H7 (cell line): Measurements from ENCODE around the gene PRKCA. TPM values are rescaled to one million over a fixed set of nuclear protein-coding genes. Genes with fewer than 3 reads are reported as not detected.
"Not testable (repeated sequence)": the region's sequence is repeated elsewhere in the genome, so short reads cannot be mapped to it uniquely, and the experiment has no call there.

Experiments
- DNase-seq: peaks from one replicate; pipeline ENCODE4 v3.0.0; 2012
- H3K27me3 ChIP-seq: 2 replicates; pipeline ENCODE4 v1.6.0; 2011; ENCODE audit warnings: mild to moderate bottlenecking, low read length; ENCODE audit not compliant: control insufficient read depth, insufficient read depth
- H3K36me3 ChIP-seq: replicated peaks from 2 replicates; pipeline ENCODE4 v1.5.1; 2011; ENCODE audit warnings: low read length; ENCODE audit not compliant: control insufficient read depth, insufficient read depth
- H3K4me3 ChIP-seq: 2 replicates; pipeline ENCODE4 v1.5.1; 2011; ENCODE audit warnings: low read depth, mild to moderate bottlenecking, control low read depth, low read length, moderate library complexity; ENCODE audit not compliant: insufficient read depth
- total RNA-seq: library from RNA; depleted of rRNA; stranded (reverse); fragments of >200 nt; shearing (Covaris generic); gene quantifications from 2 replicates; pipeline ENCODE4 v1.2.3, GENCODE V29; 2014

PRKCA gene
- total RNA-seq, 1 experiment from 2014 or later = 10.0 TPM

DNA sequence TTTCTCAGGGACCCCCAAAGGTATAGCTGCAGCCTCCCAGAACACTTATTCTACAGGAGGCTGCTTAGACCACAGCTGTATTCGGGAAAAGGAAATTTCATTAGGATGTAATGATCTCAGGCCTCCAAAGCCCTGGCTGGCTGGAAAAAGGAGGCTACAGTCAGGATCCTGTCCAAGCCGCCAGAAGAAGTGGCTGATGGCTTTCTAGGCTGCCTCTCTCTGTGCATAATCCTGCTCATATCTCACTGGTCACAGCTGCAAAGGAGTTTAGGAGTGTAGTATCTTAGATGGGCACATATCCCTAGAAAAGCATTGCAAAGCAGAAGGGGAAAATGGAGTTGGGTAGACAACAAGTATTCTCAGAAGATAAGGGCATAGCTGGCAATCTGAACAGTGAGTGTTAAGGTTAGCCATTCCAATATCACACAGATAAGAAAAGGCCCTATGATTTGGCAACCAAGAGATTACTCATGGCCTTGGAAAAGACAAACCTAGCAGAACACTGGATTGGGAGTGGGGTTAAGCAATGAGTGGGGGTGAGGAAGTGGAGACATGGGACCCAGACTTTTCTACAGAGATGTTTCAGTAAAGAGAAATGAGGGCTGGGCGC, 26.0 kb upstream of the PRKCA start:
- H3K36me3 ChIP-seq = no peaks in the 10 kb centered on the region
- no peak overlapping the region for H3K4me3 ChIP-seq
- DNase-seq = no peak
- H3K27me3 ChIP-seq = no peaks in the 10 kb centered on the region

DNA sequence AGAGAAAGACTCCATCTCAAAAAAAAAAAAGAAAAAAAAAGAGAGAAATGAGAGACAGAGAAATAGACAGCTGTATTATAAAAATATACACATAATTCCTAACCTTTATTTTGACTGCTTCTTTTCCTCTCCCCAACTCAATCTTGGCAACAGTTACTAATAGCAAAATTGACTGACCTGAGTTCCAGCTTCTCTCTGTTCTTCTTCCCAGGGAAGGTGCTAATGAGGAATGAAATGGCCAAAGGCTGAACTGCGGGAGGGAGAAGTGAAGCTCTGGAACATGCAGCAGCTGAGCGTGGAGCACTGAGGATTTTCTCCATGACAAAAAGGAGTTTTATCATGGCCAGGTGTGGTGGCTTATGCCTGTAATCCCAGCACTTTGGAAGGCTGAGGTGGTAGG, 25.2 kb upstream of the PRKCA start:
- DNase-seq = no peak
- Histone ChIP-seq H3K4me3 (no peak overlapping the region), H3K36me3 (no peaks in the 10 kb centered on the region), H3K27me3 (no peaks in the 10 kb centered on the region)

DNA sequence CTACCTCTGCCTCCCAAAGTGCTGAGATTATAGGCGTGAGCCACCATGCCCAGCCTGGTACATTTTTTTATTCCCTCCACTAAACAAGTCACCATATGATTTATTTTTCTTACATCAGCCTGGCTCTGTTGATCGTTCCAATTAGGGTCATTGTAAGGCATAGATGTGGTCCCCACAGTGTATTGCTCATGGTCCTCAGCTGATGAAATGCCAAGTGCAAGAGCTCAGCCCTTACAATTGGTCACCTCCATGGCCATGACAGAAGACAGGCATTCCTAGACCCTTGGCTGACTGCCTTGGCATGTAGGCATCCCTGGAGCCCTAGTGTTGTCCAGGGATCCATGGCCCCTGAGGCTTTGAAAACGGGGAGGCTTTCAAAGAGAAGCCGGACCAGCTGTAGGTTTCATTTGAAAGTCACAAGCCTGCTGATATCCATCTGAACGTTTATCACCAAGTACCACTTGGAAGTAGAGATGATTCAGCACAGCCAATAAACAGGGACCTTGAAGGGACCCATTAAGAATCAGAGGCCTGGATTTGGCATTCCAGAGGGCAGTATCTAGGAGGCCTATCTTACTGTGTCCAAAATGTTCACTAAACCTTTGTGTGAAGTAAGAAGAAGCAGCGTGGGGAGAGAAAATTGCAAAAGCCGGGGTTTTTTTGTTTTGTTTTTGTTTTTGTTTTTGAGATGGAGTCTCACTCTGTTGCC, 20.6 kb upstream of the PRKCA start:
- Histone ChIP-seq H3K4me3 (no peak overlapping the region), H3K36me3 (no peaks in the 10 kb centered on the region), H3K27me3 (no peaks in the 10 kb centered on the region)
- DNase-seq = no peak

DNA sequence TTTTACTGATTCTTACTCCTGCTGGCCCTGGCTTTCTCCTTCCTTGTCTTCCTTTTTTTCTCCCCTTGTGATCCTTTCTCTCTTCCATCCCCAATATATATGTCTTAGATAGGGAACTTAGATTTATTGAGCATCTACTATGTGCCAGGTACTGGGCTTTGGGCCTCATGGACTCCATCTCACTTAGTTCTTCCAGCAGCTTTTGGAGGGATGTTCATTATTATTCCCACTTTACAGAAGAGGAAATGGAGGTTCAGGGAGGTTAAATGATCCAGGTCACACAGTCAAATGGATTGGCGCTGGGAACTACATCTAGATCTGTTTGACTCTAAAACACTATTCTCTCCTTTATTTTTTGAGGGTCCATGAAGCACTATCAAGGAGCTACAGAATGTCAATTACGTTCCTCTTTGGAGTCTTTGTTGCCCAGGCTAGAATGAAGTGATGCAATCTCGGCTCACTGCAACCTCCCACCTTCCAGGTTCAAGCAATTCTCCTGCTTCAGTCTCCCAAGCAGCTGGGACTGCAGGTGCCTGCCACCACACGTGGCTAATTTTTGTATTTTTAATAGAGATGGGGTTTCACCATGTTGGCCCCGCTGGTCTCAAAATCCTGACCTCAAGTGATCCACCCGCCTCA, 19.0 kb upstream of the PRKCA start:
- DNase-seq = no peak
- no peaks in the 10 kb centered on the region for H3K27me3 ChIP-seq
- H3K4me3 ChIP-seq = no peak overlapping the region
- no peaks in the 10 kb centered on the region for H3K36me3 ChIP-seq

DNA sequence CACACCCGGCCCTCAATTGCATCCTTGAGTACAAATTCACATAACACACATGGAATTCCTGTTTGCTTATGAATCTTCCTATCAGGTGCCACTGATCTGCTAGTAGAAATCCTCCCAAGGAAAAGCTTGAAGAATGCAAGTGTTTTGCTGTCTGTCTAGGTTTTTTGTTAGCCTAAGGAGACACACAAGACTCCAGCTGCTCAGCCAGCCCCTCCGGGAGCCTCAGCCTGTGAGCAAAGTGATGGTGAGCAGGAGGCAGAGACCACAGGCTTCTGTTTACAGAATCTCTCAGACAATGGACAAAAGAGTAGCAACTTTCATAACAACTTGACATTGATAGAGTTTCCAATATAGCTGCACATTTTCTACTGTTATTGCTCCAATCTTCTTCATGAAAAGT, 18.4 kb upstream of the PRKCA start:
- no peak for DNase-seq
- no peaks in the 10 kb centered on the region for H3K27me3 ChIP-seq
- H3K4me3 ChIP-seq = no peak overlapping the region
- H3K36me3 ChIP-seq = no peaks in the 10 kb centered on the region

DNA sequence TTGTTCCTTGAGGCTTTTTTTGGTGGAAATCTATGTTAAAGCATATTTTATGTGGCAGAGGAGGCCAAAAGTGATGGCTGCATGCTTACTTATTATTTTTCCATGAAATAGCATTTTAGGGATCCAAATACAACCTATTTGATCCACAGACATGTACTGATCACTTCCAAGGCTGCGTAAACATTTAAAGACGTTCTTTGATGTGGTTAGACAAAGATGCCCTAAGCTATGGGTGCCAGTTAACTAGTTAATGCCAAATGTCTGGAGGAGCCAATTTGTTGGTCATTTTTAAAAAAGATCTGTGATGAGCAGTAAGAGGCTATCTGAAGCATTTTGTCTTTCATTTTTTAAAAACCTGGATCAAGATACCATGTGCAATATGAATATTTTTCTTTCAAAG, 17.3 kb upstream of the PRKCA start:
- Histone ChIP-seq H3K4me3 (no peak overlapping the region), H3K27me3 (no peaks in the 10 kb centered on the region), H3K36me3 (no peaks in the 10 kb centered on the region)
- no peak for DNase-seq

DNA sequence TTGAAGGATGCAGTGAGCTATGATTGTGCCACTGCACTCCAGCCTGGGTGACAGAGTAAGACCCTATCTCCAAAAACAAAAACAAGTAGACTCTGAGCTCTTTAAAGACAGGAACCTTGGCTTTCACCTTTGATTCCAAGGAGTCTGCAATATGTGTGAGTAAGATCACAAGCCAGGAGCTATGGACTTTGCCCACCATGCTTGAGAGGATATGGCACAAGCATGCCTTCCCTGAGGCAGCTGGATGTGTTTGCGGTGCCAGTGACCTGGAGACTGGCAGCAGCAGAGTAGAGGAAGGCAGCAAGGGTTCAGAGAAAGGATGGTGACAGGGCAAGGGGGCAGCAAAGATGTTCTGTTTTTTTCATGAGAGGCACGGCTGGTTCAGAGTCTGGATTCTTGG, 14.5 kb upstream of the PRKCA start:
- Histone ChIP-seq H3K27me3 (no peaks in the 10 kb centered on the region), H3K4me3 (no peak overlapping the region), H3K36me3 (no peaks in the 10 kb centered on the region)
- no peak for DNase-seq

DNA sequence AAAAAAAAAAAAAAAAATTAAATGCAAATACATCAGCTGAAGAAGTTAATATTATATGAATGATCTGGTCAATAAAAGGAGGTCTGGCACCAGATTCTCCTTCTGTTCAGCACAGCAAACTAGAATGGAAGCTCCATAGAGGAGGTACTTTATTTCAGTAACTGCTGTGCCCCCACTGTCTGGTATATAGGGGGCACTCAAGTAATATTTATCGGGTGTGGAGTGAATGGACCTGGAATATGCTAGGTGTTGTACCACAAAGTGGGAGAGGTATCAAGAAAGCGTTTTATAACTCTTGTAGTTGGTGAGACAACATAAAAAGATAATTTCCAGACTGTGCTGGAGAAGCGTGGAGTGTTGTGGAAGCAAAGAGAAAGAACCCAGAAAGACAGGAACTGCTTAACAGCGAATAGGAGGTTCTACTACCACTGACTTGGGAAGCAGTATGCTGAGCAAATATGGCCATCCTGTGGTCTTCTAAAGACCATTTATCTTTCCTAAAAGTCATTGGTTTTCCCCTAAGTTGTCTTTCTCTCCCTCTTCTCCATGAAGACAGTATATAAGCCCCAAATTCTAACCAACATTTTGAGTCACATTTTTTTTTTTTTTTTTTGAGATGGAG, 12.2 kb upstream of the PRKCA start:
- no peaks in the 10 kb centered on the region for H3K36me3 ChIP-seq
- no peak for DNase-seq
- no peaks in the 10 kb centered on the region for H3K27me3 ChIP-seq
- no peak overlapping the region for H3K4me3 ChIP-seq

DNA sequence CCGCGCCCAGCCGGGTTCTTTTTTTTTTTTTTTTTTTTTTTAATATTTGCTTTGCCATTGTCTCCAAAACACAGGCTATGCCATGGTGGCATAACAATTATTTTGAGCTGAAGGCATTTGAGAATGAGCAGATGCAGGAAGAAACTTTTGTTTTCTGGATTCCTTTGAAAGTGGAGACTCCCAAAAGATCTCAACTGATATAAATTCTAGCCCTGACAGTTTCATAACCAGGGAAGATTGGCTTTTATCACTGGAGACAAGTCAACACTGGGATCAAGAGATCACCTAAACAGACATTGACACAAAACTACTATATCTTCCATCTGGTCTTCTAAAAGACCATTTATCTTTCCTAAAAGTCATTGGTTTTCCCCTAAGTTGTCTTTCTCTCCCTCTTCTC, 10.1 kb upstream of the PRKCA start:
- Histone ChIP-seq H3K36me3 (no peaks in the 10 kb centered on the region), H3K4me3 (no peak overlapping the region), H3K27me3 (no peaks in the 10 kb centered on the region)
- no peak for DNase-seq

DNA sequence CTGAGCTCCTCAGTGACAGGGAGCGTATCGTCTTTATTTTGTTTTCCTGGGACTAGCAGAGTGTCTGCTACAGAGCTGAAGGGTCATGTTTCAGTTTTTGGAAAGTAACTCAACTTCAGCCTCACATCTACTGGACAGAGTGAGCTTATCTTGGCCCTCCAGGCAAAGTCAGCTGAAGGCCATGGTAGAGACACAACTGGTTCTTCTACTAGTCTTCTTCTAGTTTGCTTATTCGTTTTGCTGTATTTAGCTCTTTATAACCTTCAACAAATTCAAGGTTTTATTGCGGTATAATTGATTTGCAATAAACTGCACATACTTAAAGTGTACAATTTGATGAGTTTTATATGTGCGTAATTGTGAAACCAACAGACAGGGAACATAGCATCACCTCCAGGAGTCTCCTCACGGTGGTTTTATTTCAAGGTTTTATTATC, 6.1 kb upstream of the PRKCA start:
- no peaks in the 10 kb centered on the region for H3K36me3 ChIP-seq
- H3K27me3 ChIP-seq = peaks cover 13% of the 10 kb centered on the region
- no peak overlapping the region for H3K4me3 ChIP-seq
- DNase-seq = no peak

DNA sequence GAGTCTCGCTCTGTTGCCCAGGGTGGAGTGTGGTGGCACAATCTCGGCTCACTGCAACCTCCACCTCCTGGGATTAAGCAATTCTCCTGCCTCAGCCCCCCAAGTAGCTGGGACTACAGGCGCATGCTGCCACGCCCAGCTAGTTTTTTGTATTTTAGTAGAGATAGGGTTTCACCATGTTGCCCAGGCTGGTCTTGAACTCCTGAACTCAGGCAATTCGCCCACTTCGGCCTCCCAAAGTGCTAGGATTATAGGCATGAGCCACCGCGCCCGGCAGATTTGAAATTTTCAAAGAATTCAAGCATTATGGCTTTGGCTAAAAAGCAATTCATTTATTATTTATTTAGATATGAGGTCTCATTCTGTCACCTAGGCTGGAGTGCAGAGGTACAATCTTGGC, 5.0 kb upstream of the PRKCA start:
- not testable (repeated sequence) for H3K36me3 ChIP-seq, H3K4me3 ChIP-seq, DNase-seq
- H3K27me3 ChIP-seq = peaks cover 19% of the 10 kb centered on the region

DNA sequence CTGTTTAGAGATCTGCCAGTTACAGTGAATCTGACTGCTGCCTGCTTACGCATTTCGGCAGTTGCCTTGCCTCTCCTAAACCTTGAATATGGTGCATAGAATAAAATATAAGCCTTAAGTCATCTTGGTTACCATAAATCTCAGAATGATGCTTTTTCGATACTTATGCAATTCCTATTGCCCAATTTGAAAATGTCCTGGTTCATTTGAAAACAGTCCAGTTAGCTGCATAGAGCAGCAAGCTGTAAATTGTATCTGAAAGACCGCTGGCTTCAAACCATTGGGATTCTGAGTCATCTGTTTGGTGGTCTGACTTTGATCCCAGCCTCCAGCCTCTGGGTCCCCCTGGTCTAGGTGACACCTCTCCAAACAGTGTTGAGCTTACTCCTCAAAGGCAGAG, 2.7 kb upstream of the PRKCA start:
- Histone ChIP-seq H3K27me3 (peaks cover 22% of the 10 kb centered on the region), H3K4me3 (no peak overlapping the region), H3K36me3 (no peaks in the 10 kb centered on the region)
- no peak for DNase-seq

DNA sequence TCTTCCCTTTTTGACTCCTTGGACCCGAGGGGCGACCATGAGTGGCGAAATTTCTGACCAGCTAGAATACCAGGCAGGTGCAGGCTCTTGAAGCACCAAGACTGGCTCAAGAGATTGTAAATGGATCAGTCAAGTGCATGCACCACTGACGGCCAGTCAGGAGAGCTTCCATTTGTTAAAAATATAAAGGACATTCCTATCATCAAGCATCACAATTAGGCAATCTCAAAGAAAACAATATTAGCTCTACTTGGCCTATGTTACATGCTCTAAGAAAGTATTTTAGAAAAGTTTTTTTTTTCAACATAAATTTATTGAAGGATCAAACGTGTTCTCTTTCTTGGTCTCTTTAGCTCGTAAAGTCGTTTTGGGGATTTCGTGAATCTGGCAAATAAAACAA, 1.5 kb upstream of the PRKCA start:
- no peak overlapping the region for H3K4me3 ChIP-seq

DNA sequence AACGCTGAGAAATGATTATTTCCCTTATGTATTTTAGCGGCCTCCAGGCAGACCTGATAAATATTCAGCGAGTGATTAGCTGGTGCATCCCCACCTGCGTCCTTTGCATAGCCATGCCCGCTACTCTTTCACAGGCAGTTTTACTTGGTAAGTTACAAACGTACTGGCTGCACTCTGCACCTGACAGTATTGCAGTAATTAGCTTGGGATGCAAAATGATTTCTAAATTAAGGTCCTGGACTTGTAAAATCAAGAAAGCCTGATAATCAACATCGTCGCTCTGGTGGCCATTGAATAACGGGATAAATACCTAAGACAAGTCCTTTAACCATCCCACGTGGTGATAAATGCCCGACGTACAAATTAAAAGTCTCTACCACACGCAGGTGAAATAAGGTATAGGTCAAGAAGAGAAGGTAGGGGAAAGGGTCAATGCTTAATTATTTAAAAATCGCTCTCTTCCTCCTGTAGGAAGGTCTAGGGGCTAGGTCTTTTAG, 998 bp upstream of the PRKCA start:
- Histone ChIP-seq H3K4me3 (peak overlapping the region; percentile 69), H3K36me3 (no peaks in the 10 kb centered on the region), H3K27me3 (peaks cover 22% of the 10 kb centered on the region)
- peak; percentile 21 for DNase-seq

More for the DNA sequence above, 1.5 kb upstream of the PRKCA start:
- Histone ChIP-seq H3K27me3 (peaks cover 22% of the 10 kb centered on the region), H3K36me3 (no peaks in the 10 kb centered on the region)
- DNase-seq = no peak
